GM12872 (cell line): ENCODE results near the gene SH3RF1.

Experiments
- CTCF ChIP-seq: IDR thresholded peaks from 3 replicates; pipeline ENCODE4 v1.5.1; 2011; ENCODE audit warnings: low read depth, mild to moderate bottlenecking, low read length, moderate library complexity; ENCODE audit not compliant: insufficient read depth

Gene SH3RF1

GRCh38 chr4:169109035-169109675, 161.6 kb downstream of the SH3RF1 start:
- no peak for TF ChIP-seq CTCF

- TF ChIP-seq CTCF = no peak
Observed at GRCh38 chr4:169108303-169108702, 162.5 kb downstream of the SH3RF1 start.

GRCh38 chr4:169107528-169107927, 163.2 kb downstream of the SH3RF1 start:
- no peak for TF ChIP-seq CTCF

- no peak for TF ChIP-seq CTCF
Observed at GRCh38 chr4:169106696-169107229, 164.0 kb downstream of the SH3RF1 start.

GRCh38 chr4:169105620-169106019, 165.1 kb downstream of the SH3RF1 start:
- TF ChIP-seq CTCF = no peak

GRCh38 chr4:169103966-169104412, 166.8 kb downstream of the SH3RF1 start:
- TF ChIP-seq CTCF = no peak

GRCh38 chr4:169102026-169102425, 168.7 kb downstream of the SH3RF1 start:
- no peak for TF ChIP-seq CTCF
